Activated CD4-positive, alpha-beta T cell treated with anti-CD3 and anti-CD28 coated beads, Interleukin-2, Interleukin-4, amounts not matched to agents 100 ng/mL and 50 ng/mL, durations not matched to agents 16 hours and 8 hours (primary cell): ENCODE measurements around the gene MSRB3.
"Not testable (repeated sequence)": the region's sequence is repeated elsewhere in the genome, so short reads cannot be mapped to it uniquely, and the experiment has no call there.

ENCODE experiments used
- DNase-seq: peaks from one replicate; pipeline ENCODE4 v3.0.0-alpha.2; 2020; ENCODE audit warnings: low spot score

MSRB3 gene

DNA sequence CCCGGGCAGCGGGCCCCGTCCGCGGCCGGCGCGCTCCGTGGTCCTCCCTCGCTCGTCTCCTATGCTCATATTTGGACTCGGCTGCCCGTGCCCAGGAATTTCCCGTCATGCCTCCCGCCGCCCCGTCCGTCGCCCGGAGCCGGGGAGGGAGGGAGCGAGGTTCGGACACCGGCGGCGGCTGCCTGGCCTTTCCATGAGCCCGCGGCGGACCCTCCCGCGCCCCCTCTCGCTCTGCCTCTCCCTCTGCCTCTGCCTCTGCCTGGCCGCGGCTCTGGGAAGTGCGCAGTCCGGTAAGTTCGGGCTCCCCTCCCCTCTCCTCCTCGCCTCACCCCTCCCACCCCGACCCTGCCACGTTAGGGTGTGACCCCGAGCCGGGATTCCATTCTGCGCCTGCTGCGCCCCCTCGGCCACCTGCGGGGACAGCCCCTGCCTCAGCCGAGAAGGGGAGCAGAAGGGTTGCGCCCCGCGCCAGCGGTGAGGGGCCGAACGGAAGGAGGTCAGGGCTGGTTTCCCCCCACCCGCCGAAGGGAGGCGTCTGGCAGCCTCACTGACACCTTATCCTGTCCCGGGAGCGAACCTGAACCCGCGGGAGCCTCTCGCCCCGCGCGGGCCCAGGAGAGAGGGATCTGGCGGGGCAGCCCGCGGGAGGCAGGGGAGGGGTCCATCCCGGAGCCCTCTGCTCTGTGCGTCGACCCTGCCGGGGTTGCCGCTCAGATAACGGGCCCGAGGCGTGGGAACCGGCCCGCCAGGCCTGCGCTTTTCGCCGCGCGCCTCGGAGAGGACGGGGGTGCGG is at the start of gene MSRB3:
TSS of gene MSRB3 (plus strand) at position 108 of the 793 bp plus-strand sequence. CDS start 29,897 bp downstream, outside the sequence.
- peak; percentile 15 for DNase-seq

DNA sequence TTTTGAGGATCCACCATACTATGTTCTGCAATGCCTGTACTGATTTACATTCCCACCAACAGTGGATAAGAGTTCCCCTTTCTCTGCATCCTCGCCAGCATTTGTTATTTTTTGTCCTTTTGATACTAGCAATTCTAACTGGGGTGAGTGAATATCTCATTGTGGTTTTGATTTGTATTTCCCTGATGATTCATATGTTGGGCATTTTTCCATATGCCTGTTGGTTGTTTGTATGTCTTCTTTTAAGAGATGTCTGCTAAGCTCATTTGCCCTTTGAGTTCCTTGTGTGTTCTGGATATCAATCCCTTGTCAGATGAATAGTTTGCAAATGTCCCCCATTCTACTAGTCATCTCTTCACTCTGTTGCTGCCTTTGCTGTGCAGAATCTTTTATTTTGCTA is 49.0 kb upstream of the MSRB3 start:
- DNase-seq: no peak

DNA sequence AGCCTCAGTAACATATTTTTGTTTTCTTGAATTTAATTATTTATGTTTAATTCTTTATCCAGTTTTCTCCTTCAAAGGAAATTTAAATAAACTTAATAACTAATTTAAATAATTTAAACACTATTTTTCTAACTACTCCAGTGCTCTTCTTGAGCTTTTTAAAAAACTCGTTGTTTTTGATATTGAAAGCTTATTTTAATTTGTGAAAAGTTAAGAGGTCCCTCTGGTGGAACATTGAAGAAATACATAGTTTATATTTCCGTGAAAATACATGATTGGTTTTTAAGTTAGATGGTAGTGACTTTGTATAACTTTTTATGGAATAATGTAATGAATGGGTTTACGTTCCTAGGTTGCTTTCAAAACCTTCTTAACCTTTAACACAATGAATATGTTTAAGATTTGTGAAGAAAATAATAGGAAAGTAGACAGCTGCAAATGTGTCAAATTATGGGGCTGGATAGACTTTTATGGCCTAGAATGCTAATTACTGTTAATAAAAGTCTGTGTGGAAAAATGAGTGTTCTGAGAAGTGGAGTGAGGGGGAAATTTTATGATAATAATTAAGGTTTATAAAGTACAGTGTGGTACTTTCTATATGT is 45.9 kb upstream of the MSRB3 start:
- peak; percentile 10 for DNase-seq

DNA sequence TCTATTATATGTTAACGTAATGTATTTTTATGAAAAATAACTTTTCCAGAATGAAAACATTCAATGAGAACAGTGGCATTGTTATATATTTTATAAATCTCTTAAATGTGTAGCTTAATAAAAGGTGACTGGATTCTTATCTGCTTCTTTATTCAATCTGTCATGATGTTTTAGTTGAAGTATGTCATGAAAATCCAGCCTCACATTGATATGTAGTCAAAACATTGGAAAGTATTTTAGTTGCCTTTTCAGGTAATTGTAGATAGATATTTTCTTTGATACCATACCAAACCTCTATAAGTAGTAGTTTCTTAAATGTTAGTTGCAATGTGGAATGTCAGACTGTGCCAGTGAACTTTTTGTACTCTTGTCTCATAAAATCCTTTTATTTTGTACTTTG is 41.3 kb upstream of the MSRB3 start:
- no peak for DNase-seq

DNA sequence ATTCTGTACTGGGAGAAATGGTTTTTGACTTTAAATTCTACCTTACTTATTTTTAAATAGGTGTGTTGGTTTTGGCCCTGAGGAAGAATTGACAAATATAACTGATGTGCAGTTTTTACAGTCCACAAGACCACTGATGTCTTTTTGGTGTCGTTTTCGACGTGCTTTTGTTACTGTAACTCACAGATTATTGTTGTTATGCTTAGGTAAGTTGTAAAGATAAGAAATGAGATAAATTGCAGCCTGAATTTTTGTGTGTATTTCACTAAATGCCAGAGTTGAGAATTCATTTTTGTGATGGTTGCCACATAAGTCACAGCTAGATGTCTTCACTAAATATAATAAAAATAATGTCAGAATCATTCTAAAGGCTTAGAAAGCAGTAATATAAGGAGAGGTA is 39.9 kb upstream of the MSRB3 start:
- no peak for DNase-seq

DNA sequence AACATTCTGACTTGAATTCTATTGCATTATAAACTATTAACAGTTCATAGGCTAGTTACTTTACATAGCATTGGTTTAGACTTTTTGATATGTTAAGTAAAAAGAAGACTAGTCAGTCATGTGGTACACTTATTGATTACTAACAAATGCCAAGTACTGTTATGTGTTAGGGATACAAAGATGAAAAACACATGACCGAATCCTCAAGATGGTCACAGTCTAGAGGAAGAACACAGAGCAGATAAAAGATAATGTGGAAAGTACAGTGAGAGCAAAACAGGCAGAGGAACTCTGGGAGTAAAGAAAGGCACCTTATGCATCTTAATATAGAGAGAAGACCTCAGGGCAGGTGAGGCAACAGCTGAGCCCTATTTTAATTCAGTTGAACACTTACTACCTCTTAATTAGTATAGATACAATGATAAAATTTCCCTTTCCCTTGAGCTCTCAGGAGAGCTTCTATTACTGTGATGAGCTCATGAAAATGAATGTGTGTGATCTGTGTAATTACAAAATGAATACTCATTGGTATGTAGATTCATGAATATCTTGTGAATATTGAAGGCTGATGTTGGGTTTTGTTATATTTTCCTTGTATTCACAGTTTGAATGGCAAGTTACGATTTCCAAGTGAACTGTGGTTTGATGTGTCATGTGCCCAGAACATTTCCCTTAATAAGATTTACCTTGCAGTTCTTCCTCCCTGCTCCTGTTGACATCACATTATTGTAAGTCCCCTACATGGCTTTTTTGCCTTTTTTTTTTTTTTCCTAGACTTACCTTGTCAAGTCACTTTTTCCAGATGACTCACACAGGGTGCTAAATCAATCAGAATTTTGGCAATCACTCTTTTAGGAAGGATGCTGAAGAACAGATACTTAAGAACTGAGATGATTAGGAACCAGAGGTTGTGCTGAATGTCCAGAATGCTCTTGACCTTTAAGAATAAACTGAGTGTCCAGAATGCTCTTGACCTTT is 29.5 kb upstream of the MSRB3 start:
- peak; percentile 58 for DNase-seq

DNA sequence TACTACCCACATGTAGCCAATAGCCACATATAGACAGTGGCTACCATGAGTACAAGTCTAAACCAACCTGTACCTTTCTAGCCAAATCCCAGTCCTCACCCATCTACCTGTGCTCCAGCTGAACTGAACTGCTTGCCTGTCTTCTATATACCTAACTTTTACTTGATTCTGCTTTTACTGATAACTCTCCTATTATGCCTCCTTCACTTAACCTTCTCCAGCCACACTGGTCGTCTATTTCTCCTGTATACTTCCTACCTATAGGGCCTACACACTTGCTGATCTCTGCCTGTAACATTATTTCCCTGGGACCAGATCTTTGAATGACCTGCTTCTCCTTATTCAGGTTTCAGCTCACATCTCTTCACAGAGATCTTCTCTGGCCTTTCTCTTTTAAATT is 26.0 kb upstream of the MSRB3 start:
- DNase-seq: no peak

DNA sequence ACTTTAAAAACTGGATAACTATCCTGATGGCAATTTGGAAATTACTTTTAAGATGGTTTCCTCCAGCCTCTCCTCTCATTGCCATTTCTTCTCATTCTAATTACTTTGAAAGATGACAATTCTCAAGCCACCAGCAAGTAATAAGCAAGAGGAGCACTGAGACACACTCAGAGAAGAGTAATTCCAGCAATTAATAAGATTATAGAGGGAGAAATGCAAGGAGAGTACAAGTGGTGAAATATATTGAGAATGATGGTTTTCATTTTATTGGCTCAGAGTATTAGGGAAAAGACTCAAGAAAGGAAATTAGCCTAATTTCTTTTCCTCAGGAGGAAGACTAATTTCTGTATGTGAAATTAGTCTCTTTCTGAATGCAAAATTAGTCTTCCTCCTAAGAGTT is 20.5 kb upstream of the MSRB3 start:
- DNase-seq: no peak

DNA sequence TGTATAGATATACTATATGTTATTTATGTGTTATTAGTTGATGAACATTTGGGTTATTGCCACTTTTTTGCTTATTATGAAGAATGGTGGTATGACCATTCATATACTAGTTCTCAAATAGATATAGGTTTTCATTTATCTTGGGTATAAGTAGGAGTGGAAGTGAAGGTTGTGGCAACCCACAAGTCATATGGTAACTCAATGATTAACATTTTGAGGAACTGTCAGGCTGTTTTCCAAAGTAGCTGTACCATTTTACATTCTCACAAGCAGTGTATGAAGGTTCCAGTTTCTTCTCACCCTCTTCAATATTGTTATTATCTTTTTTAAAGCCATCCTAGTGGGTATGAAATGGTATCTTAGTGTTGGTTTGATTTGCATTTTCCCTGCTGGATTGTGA is 19.0 kb upstream of the MSRB3 start:
- no peak for DNase-seq

DNA sequence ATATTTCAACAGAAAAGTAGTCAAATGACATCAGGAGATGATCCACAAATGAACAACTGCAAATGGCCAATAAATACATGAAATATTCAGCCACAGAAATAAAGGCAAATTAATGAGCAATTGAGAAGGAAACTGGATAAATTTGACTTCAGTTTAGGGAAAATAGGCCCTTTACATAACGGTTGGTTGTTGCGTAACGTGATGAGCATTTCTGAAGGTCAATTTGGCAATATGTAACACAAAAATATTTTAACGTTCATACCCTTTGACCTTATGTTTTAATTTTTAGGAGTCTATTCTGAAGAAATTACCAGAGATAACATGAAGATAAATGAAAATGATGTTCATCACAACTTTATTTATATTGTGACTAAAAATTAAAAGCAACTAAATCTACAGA is 14.7 kb upstream of the MSRB3 start:
- DNase-seq: no peak

DNA sequence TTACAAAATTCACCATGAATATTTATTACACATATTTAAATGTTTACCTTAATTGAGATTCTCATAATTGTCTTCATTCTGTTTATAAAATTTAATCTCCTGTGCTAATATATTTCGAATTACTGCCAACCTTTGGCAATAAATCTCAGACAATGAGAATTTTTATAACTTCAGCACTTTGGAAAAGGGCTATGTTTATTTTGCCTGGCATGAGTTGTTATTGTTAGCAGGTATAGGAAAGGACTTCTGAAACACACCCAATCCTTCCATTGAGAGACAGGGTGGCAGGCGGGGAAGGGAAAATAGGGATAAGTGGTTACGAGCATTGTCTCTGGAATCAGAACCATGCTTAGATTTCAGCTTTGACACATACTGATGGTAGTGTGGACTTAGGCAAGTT is 12.1 kb upstream of the MSRB3 start:
- no peak for DNase-seq

DNA sequence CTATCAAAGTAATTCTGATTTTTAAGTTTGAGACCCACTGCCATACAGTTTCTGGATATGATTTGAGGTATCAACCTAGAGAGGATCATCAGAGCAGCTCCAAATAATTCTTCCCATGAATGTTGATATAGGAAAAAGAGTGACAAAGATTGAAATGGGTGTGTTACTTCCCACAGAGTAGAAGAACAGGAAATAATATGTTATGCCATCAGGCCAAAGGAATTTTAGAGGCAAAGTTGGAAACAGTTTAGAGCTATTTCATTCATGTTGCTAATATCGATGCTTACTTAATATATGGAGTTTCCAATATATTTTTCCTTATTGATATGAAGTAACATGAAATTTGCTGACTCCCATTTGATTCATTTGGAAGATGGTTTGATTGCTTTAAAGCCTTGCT is 8.9 kb upstream of the MSRB3 start:
- DNase-seq: no peak

DNA sequence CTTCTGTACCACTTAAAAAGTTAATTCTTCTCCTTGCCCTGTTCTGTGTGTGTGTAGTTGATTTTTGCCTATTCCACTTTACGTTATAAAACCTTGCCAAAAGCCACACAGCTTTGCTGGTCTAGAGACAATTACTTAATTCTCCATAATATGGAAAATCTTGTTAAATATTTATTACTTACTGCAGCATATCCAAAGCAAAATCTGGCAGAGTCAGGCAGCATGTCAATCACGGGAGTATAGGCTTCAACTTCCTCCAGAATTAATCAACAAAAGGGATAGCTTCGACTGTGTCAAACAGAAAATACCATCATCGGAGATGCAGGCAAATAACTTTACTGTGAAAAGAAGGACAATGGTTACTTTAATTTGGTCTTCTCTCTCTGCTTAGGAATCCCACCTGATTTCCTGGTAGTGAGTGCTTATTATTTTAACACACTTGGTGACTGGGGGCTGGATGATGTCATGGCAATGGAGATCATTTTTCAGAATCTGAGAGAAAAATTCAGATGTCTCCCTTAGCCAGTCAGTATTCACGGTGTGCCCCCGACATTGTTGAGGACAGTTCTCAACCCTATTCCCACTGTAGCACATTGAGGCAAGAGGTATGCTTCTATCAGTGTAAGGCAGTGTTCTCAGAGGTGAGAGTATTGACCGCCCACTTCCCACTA is 3.7 kb upstream of the MSRB3 start:
- no peak for DNase-seq

DNA sequence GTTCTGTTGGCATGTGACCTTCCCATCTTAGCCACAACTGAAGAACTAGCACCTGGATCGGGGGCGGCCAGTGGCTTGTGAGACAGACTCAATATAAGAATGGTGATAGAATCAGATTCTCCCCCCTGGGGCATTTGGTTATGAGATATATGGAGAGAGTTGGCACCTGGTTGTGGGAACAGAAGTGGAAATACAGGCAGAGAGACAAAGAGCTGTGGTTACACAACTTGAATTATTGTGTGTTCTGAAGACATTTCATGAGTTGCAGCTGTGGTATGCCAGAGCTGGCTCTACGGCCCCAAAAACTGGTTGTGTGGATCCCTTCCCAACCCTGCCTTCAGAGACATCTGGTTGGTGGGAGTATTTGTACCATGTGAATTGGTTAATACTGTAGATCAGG is 2.9 kb upstream of the MSRB3 start:
- DNase-seq: no peak

DNA sequence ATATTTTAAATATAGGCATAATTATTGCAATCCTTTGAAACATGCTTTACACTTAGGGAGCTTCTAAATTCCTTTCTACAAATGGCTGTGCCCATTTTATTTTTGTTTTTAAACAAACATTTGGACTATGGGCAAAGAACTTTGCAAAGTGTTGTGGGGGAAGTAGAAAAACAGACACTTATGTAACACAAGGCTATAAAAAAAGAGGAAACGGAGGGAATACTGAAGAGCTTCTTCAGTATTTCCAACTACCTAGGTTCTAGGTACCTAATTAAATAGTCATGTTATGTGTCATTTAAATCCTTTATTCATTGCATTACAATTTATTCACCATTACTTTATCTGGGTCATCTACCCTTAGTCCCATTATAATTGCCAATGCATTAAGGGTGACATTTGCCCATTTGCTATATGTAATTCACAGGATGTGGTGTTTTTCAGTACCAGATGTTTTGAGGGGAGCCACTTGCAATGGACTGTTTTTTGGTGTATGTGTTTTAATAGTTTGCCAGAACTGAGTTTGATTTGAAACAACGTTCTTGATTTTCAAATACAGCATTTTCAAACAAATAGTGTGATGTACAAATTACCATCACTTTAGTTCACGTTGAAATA is 1.5 kb upstream of the MSRB3 start:
- DNase-seq: no peak

DNA sequence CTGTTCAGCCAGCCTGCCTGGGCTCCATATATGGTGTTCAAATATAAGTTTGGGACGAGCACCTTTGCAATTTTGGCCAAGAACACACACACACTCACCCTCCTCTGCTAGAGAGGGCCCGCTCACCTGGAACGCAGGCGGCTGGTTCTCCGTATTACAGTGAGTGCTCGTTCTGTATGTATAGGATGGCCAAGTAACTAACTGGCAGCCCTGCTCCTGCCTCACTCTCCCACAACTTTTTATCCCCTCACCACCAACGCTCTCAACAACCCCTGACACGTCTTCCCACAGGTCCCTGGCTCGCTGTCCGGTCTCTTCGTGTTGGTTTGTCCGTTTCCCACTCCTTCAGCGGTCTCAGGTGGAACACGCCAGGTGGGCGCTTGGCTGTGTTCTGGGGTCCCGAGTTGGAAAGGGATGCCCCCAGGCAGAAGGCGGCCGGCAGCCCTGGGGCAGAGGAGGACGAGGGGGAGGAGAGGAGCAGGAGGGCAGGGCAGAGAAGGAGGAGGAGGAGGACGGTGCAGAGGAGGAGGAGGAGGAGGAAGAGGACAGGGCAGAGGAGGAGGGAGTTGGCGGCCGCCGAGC is 398 bp upstream of the MSRB3 start:
- no peak for DNase-seq

DNA sequence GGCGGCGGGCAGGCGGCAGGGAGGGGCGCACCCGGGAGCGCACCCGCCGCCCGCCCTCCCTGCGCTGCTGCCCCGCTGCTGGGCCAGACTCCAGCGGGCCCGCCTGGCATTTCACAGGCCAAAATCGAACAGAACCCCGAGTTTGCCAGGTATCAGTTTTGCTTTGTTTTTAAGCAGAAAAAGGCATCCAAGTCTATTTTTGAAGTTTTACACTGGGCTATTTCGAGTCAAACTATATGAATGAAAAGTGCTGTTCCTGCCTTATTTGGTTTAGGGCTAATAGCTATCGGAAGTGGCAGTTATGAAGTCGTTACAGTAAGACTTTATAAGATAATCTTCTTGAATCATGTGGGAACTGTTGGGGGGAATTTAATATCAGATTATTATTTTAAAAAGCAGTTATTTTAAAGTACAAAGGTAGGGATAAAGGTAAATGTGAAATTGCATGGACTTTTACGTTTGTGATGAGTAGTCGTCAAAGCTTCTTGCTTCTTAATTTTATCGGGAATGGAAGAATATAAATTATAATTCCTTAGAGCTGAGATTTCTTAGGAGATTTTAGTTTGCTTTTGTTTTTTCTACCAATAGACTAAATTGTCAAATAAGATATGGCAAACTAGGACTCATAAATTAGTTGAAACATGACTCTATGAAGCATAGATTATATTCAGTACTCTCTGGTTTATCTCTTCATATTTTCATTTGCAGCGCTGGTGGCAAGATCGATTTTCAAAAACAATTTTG is 1.1 kb downstream of the MSRB3 start:
- no peak for DNase-seq

DNA sequence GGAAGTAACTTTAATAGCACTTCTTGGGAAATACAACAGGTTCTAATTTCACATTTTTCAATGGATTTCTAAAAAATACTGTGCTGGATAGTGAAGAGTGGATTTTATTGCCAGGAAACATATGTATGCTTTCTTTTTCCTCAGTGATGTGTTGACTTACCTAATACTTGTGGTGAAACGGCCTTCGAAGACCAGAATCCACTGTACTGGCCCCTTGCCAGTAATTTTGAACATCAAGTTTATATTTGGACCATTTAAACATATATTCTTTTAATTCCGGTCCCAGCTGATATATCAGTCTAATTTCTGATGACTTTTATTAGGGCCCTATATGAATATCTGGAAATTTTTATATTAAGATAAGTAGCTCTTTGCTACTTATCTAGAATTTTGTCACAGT is 1.8 kb downstream of the MSRB3 start:
- DNase-seq: no peak

DNA sequence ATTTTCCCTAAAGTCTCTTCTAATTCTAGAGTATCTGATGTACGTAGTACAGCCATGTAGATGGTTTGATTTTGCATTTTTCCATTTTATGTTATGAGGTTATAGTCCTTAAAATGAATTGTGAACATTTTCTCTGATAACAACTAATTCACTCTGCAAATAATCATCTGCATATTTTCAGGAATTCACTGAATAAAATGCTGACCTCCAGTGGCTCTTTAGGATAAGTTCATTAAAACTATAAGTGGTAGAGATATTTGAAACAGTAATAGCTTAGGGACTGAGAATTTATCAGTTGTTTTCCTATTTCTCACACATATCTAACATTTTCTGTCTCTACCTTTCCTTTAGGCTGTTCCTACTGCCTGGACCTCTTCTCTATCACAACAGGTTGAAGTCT is 4.4 kb downstream of the MSRB3 start:
- DNase-seq: no peak

DNA sequence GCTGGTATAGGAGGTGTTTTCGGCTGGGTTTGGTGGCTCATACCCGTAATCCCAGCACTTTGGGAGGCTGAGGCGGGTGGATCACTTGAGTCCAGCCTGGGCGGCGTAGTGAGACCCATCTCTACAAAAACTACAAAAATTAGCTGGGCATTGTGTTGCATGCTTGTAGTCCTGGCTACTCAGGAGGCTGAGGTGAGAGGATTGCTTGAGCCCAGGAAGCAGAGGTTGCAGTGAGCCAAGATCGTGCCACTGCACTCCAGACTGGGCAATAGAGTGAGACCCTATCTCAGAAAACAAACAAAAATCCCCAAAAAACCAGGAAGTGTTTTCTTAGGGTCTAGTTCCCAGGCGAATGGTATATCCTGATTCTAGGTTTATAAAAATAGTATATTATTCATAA is 7.0 kb downstream of the MSRB3 start:
- not testable (repeated sequence) for DNase-seq

DNA sequence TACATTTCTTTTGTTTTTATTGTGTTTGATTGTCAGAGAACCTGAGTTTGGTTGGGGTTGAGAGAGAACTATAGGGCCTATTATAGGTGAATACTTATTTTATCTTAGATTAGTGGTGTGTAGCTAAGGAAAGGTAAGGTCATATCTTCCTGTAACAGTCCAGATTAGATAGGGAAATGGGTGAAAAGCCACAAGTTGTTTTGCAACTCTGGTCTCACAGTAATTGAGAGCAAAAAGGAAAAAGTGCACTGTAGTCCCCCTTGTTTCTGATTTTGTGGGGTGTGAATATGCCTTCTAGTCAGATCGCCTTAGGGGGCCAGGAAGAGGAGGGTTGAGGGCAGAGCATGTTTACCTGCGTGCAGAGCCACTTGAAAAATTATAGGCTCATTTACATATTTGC is 8.9 kb downstream of the MSRB3 start:
- DNase-seq: no peak
